Measurements from ENCODE around the gene TSPOAP1. TPM values are rescaled to one million over a fixed set of nuclear protein-coding genes. Genes with fewer than 3 reads are reported as not detected.

TSPOAP1 gene
- total RNA-seq, 2 experiments from 2014 or later = 18.5 to 20.0 TPM

GRCh38 chr17:58369214-58370031 lies 40.8 kb upstream of the TSPOAP1 start:
- Mint-ChIP-seq H3K27me3 (ENCODE audit: low read depth) (no peaks in the 10 kb centered on the region), H3K4me3 (no peak overlapping the region), H3K36me3 (ENCODE audit: low read depth) (no peaks in the 10 kb centered on the region), H3K9me3 (no peaks in the 10 kb centered on the region), H3K27ac (no peak overlapping the region), H3K4me1 (ENCODE audit: low read depth) (peaks cover 7% of the 10 kb centered on the region)
- no peak for DNase-seq
- intact Hi-C loops (cut with micrococcal nuclease) = no loop called here
- CTCF ChIA-PET = interaction anchor here (0.8 to 1.8 kb wide), 3 partner anchors 9 to 52 kb away, joined by 3 to 5 read pairs (median 3); no protein-coding TSS in a partner anchor

GRCh38 chr17:58368860-58369213 lies 40.2 kb upstream of the TSPOAP1 start:
- intact Hi-C loops (cut with micrococcal nuclease) = no loop called here
- Mint-ChIP-seq H3K27ac (no peak overlapping the region), H3K27me3 (ENCODE audit: low read depth) (no peaks in the 10 kb centered on the region), H3K36me3 (ENCODE audit: low read depth) (no peaks in the 10 kb centered on the region), H3K4me3 (no peak overlapping the region), H3K4me1 (ENCODE audit: low read depth) (peaks cover 7% of the 10 kb centered on the region), H3K9me3 (no peaks in the 10 kb centered on the region)
- no peak for DNase-seq
- CTCF ChIA-PET = interaction anchor here (1.8 kb wide), 1 partner anchor 51 kb away, joined by 5 read pairs; no protein-coding TSS in a partner anchor

GRCh38 chr17:58367461-58367860 lies 38.9 kb upstream of the TSPOAP1 start:
- Mint-ChIP-seq H3K27ac (no peak overlapping the region), H3K4me3 (no peak overlapping the region), H3K36me3 (ENCODE audit: low read depth) (no peaks in the 10 kb centered on the region), H3K9me3 (no peaks in the 10 kb centered on the region), H3K4me1 (ENCODE audit: low read depth) (peaks cover 7% of the 10 kb centered on the region), H3K27me3 (ENCODE audit: low read depth) (no peaks in the 10 kb centered on the region)
- DNase-seq = no peak
- intact Hi-C loops (cut with micrococcal nuclease) = no loop called here
- CTCF ChIA-PET = no interaction called here

GRCh38 chr17:58365980-58366595 lies 37.5 kb upstream of the TSPOAP1 start:
- CTCF ChIA-PET = interaction anchor here (0.7 kb wide), 1 partner anchor 106 kb away, joined by 3 read pairs; no protein-coding TSS in a partner anchor
- peaks cover 7% of the 10 kb centered on the region for H3K4me1 Mint-ChIP-seq (ENCODE audit: low read depth)
- H3K27me3 Mint-ChIP-seq (ENCODE audit: low read depth) = no peaks in the 10 kb centered on the region
- intact Hi-C loops (cut with micrococcal nuclease) = no loop called here
- no peak for DNase-seq
- no peak overlapping the region for H3K27ac Mint-ChIP-seq
- no peaks in the 10 kb centered on the region for H3K36me3 Mint-ChIP-seq (ENCODE audit: low read depth)
- no peaks in the 10 kb centered on the region for H3K9me3 Mint-ChIP-seq
- no peak overlapping the region for H3K4me3 Mint-ChIP-seq

- Mint-ChIP-seq H3K9me3 (no peaks in the 10 kb centered on the region), H3K27ac (no peak overlapping the region), H3K27me3 (ENCODE audit: low read depth) (no peaks in the 10 kb centered on the region), H3K4me1 (ENCODE audit: low read depth) (peaks cover 7% of the 10 kb centered on the region), H3K4me3 (no peak overlapping the region), H3K36me3 (ENCODE audit: low read depth) (no peaks in the 10 kb centered on the region)
- no peak for DNase-seq
- intact Hi-C loops (cut with micrococcal nuclease) = no loop called here
- CTCF ChIA-PET = interaction anchor here (0.7 kb wide), 1 partner anchor 107 kb away, joined by 3 read pairs; no protein-coding TSS in a partner anchor
Measured at GRCh38 chr17:58365185-58365979, 36.8 kb upstream of the TSPOAP1 start.

- CTCF ChIA-PET = no interaction called here
- no peaks in the 10 kb centered on the region for H3K27me3 Mint-ChIP-seq (ENCODE audit: low read depth)
- DNase-seq = no peak
- no peak overlapping the region for H3K27ac Mint-ChIP-seq
- H3K4me3 Mint-ChIP-seq = no peak overlapping the region
- no peaks in the 10 kb centered on the region for H3K36me3 Mint-ChIP-seq (ENCODE audit: low read depth)
- no peaks in the 10 kb centered on the region for H3K9me3 Mint-ChIP-seq
- H3K4me1 Mint-ChIP-seq (ENCODE audit: low read depth) = peaks cover 7% of the 10 kb centered on the region
- intact Hi-C loops (cut with micrococcal nuclease) = no loop called here
Measured at GRCh38 chr17:58364270-58364942, 35.8 kb upstream of the TSPOAP1 start.

- H3K27ac Mint-ChIP-seq = no peak overlapping the region
- intact Hi-C loops (cut with micrococcal nuclease) = no loop called here
- H3K9me3 Mint-ChIP-seq = no peaks in the 10 kb centered on the region
- no peak overlapping the region for H3K4me3 Mint-ChIP-seq
- CTCF ChIA-PET = interaction anchor here (1.4 kb wide), 1 partner anchor 46 kb away, joined by 4 read pairs; no protein-coding TSS in a partner anchor
- peaks cover 7% of the 10 kb centered on the region for H3K4me1 Mint-ChIP-seq (ENCODE audit: low read depth)
- H3K36me3 Mint-ChIP-seq (ENCODE audit: low read depth) = no peaks in the 10 kb centered on the region
- no peak for DNase-seq
- no peaks in the 10 kb centered on the region for H3K27me3 Mint-ChIP-seq (ENCODE audit: low read depth)
Measured at GRCh38 chr17:58363457-58364185, 35.0 kb upstream of the TSPOAP1 start.

- Mint-ChIP-seq H3K4me3 (no peak overlapping the region), H3K27me3 (ENCODE audit: low read depth) (no peaks in the 10 kb centered on the region), H3K27ac (no peak overlapping the region), H3K4me1 (ENCODE audit: low read depth) (peaks cover 7% of the 10 kb centered on the region), H3K36me3 (ENCODE audit: low read depth) (no peaks in the 10 kb centered on the region), H3K9me3 (no peaks in the 10 kb centered on the region)
- CTCF ChIA-PET = interaction anchor here (1.2 to 1.4 kb wide), 2 partner anchors 45 to 57 kb away, joined by 3 to 4 read pairs; no protein-coding TSS in a partner anchor
- intact Hi-C loops (cut with micrococcal nuclease) = no loop called here
- no peak for DNase-seq
Measured at GRCh38 chr17:58362368-58363014, 33.9 kb upstream of the TSPOAP1 start.

GRCh38 chr17:58360296-58361063 lies 31.9 kb upstream of the TSPOAP1 start:
- Mint-ChIP-seq H3K27me3 (ENCODE audit: low read depth) (no peaks in the 10 kb centered on the region), H3K4me3 (no peak overlapping the region), H3K36me3 (ENCODE audit: low read depth) (no peaks in the 10 kb centered on the region), H3K9me3 (no peaks in the 10 kb centered on the region), H3K4me1 (ENCODE audit: low read depth) (no peaks in the 10 kb centered on the region), H3K27ac (no peak overlapping the region)
- intact Hi-C loops (cut with micrococcal nuclease) = no loop called here
- CTCF ChIA-PET = interaction anchor here (0.8 kb wide), 1 partner anchor 13 kb away, joined by 3 read pairs; no protein-coding TSS in a partner anchor
- no peak for DNase-seq

GRCh38 chr17:58358408-58359172 lies 30.0 kb upstream of the TSPOAP1 start:
- peaks cover 5% of the 10 kb centered on the region for H3K4me1 Mint-ChIP-seq (ENCODE audit: low read depth)
- no peaks in the 10 kb centered on the region for H3K36me3 Mint-ChIP-seq (ENCODE audit: low read depth)
- DNase-seq = no peak
- no peak overlapping the region for H3K27ac Mint-ChIP-seq
- intact Hi-C loops (cut with micrococcal nuclease) = no loop called here
- H3K4me3 Mint-ChIP-seq = no peak overlapping the region
- H3K27me3 Mint-ChIP-seq (ENCODE audit: low read depth) = no peaks in the 10 kb centered on the region
- CTCF ChIA-PET = interaction anchor here (0.8 kb wide), 1 partner anchor 41 kb away, joined by 4 read pairs; no protein-coding TSS in a partner anchor
- H3K9me3 Mint-ChIP-seq = no peaks in the 10 kb centered on the region

Measured in activated naive CD4-positive, alpha-beta T cell treated with anti-CD3 and anti-CD28 coated beads for 36 hours (primary cell).